Endothelial cell of umbilical vein (primary cell): ENCODE results near the gene MIB1. TPM values are rescaled to one million over a fixed set of nuclear protein-coding genes. Genes with fewer than 3 reads are reported as not detected.

Source experiments
- BruUV-seq: library from RNA; stranded (reverse); fragments of 400-500 nt; replicated peaks from 2 replicates; lab custom pipeline; 2021; lab: Mats Ljungman, UMichigan
- CTCF ChIA-PET: fragments of 300-600, 350-600 bp; sonication (Branson Sonifier 250); formaldehyde crosslinking; loops from one replicate; lab custom pipeline; 2021; ENCODE audit warnings: antibody characterized with exemption, inconsistent platforms; lab: Charles Lee
- POLR2A ChIA-PET: fragments of 300-600, 350-600 bp; sonication (Branson Sonifier 250); formaldehyde crosslinking; loops from one replicate; lab custom pipeline; 2021; ENCODE audit warnings: antibody characterized with exemption, inconsistent platforms; lab: Charles Lee
- DNase-seq: peaks from one replicate; pipeline ENCODE4 v3.0.0-alpha.2; 2011; ENCODE audit warnings: low read depth, low spot score
- FAIRE-seq: peaks from 2 replicates; lab custom pipeline; 2011; peaks lifted over from hg19 to GRCh38; lab: Jason Lieb, UNC
- H2AFZ ChIP-seq: 2 replicates; pipeline ENCODE4 v1.6.0; 2012; ENCODE audit warnings: low read depth, low read length, control low read depth, inconsistent platforms
- H3K27ac ChIP-seq: 2 replicates; pipeline ENCODE4 v1.5.1; 2011; ENCODE audit warnings: low read depth, mild to moderate bottlenecking, control low read depth, low read length, moderate library complexity; ENCODE audit not compliant: insufficient read depth
- H3K27me3 ChIP-seq, 2 experiments: 2 replicates each; pipeline versions ENCODE4 v1.6.0 to v1.6.1; 2011; ENCODE audit warnings: low read length in 2 of 2, mixed read lengths in 1 of 2; ENCODE audit not compliant: control insufficient read depth in 2 of 2, insufficient read depth in 2 of 2
- H3K36me3 ChIP-seq, 2 experiments: 2 replicates in 1 of 2; 3 replicates in 1 of 2; pipeline ENCODE4 v1.5.1; 2011; ENCODE audit warnings: low read length in 2 of 2, mild to moderate bottlenecking in 1 of 2, moderate library complexity in 1 of 2; ENCODE audit not compliant: control insufficient read depth in 2 of 2, insufficient read depth in 2 of 2; ENCODE audit errors: extremely low read depth in 1 of 2
- H3K4me1 ChIP-seq: 3 replicates; pipeline ENCODE4 v1.5.1; 2011; ENCODE audit warnings: mild to moderate bottlenecking, low read length; ENCODE audit not compliant: control insufficient read depth, insufficient read depth; ENCODE audit errors: extremely low read depth
- H3K4me2 ChIP-seq: 2 replicates; pipeline ENCODE4 v1.6.1; 2011; ENCODE audit warnings: low read length, control low read depth, mixed read lengths; ENCODE audit not compliant: insufficient read depth
- H3K4me3 ChIP-seq, 3 experiments: fragments of 200-600 bp in 1 of 3; sonication (generic), shearing (Covaris generic) in 1 of 3; replicated peaks in 1 of 3; 2 replicates each; pipeline ENCODE4 v1.5.1; 2011 to 2016; ENCODE audit warnings: control low read depth in 3 of 3, low read length in 3 of 3, mild to moderate bottlenecking in 2 of 3, inconsistent platforms in 1 of 3, low read depth in 1 of 3, moderate library complexity in 1 of 3; ENCODE audit not compliant: insufficient read depth in 1 of 3
- H3K79me2 ChIP-seq: 2 replicates; pipeline ENCODE4 v1.6.0; 2012; ENCODE audit warnings: low read length, inconsistent platforms; ENCODE audit not compliant: control insufficient read depth, insufficient read depth
- H3K9ac ChIP-seq: replicated peaks from 2 replicates; pipeline ENCODE3; 2011; ENCODE audit warnings: low read length, control low read depth; ENCODE audit not compliant: insufficient read depth; ENCODE audit errors: extremely low read depth
- H3K9me1 ChIP-seq: replicated peaks from 3 replicates; pipeline ENCODE4 v1.6.0; 2011; ENCODE audit warnings: mild to moderate bottlenecking, low read length; ENCODE audit not compliant: control insufficient read depth, insufficient read depth; ENCODE audit errors: extremely low read depth
- H3K9me3 ChIP-seq: replicated peaks from 2 replicates; pipeline ENCODE4 v1.5.1; 2012; ENCODE audit warnings: low read length, inconsistent platforms; ENCODE audit not compliant: control insufficient read depth, insufficient read depth
- H4K20me1 ChIP-seq: replicated peaks from 2 replicates; pipeline ENCODE3; 2011; ENCODE audit warnings: mild to moderate bottlenecking, low read length; ENCODE audit not compliant: control insufficient read depth, insufficient read depth; ENCODE audit errors: extremely low read depth
- CTCF ChIP-seq, 2 donors: IDR thresholded peaks; 1 replicate in 1 of 2; 2 replicates in 1 of 2; pipeline ENCODE4 v1.5.1; 2011; ENCODE audit warnings: low read length in 2 of 2, mild to moderate bottlenecking in 2 of 2, moderate library complexity in 2 of 2, control low read depth in 1 of 2, inconsistent platforms in 1 of 2, low read depth in 1 of 2; ENCODE audit not compliant: insufficient read depth in 1 of 2; ENCODE audit errors: extremely low read depth in 1 of 2
- EZH2 ChIP-seq: IDR thresholded peaks from 2 replicates; pipeline ENCODE4 v1.6.1; 2012; ENCODE audit warnings: borderline replicate concordance, low read depth, mild to moderate bottlenecking, moderate library complexity, low read length, inconsistent platforms; ENCODE audit not compliant: severe bottlenecking
- FOS ChIP-seq: IDR thresholded peaks from 2 replicates; pipeline ENCODE4 v1.6.1; 2011; ENCODE audit warnings: mild to moderate bottlenecking, low read length, moderate library complexity, borderline replicate concordance; ENCODE audit not compliant: insufficient read depth
- GATA2 ChIP-seq: IDR thresholded peaks from 2 replicates; pipeline ENCODE4 v1.7.0; 2011; ENCODE audit warnings: low read depth, mild to moderate bottlenecking, moderate library complexity, mixed read lengths, low read length; ENCODE audit not compliant: insufficient read length, insufficient read depth
- JUN ChIP-seq: IDR thresholded peaks from 2 replicates; pipeline ENCODE4 v1.6.1; 2011; ENCODE audit warnings: borderline replicate concordance, low read depth; ENCODE audit not compliant: insufficient read length, insufficient read depth
- MAX ChIP-seq: IDR thresholded peaks from 2 replicates; pipeline ENCODE4 v1.6.1; 2011; ENCODE audit not compliant: insufficient read depth, insufficient read length
- MYC ChIP-seq: IDR thresholded peaks from one replicate; pipeline ENCODE4 v1.6.1; 2011; ENCODE audit warnings: mild to moderate bottlenecking, low read depth, low read length
- POLR2A ChIP-seq: IDR thresholded peaks from 2 replicates; pipeline ENCODE4 v1.6.1; 2012; ENCODE audit warnings: low read depth, mild to moderate bottlenecking, control low read depth, low read length
- POLR2AphosphoS5 ChIP-seq: IDR thresholded peaks from 2 replicates; pipeline ENCODE4 v1.6.1; 2012; ENCODE audit warnings: low read depth, mild to moderate bottlenecking, control low read depth, low read length, moderate library complexity; ENCODE audit not compliant: insufficient read depth
- dilution Hi-C: fragments of 300-500 bp; cut with MboI; formaldehyde crosslinking; loops from one replicate; pipeline ENCODE4 v1.15.0; 2019; ENCODE audit warnings: low sequenced_read_pairs; ENCODE audit not compliant: extremely low pct_ligation_motif_present
- intact Hi-C: fragments of 100-400 bp; cut with micrococcal nuclease; formaldehyde crosslinking; loops from one replicate; pipeline ENCODE4 v1.10.0; 2022
- polyA plus RNA-seq, 4 experiments: library from polyadenylated mRNA; depleted of rRNA in 3 of 4; stranded (reverse) in 3 of 4; unstranded in 1 of 4; fragments of >200 nt; gene quantifications; 2 replicates each; pipeline versions ENCODE4 v1.2.1 to v1.2.3, GENCODE V29; 2011 to 2012; ENCODE audit warnings: missing spikeins in 1 of 4
- total RNA-seq: library from RNA; stranded (reverse); gene quantifications from 2 replicates; pipeline ENCODE4 v1.2.3, GENCODE V29; 2021

Gene MIB1
- total and polyA plus RNA-seq, 2 donors (not counting 3 experiments of a cell fraction or from before 2014, with no cell fraction given): 6.3 to 37.5 TPM

- TF ChIP-seq EZH2 (no peak), MYC (no peak), MAX (no peak)
- no peak overlapping the region for H3K4me2 ChIP-seq
- no peak overlapping the region for H3K9ac ChIP-seq
- FAIRE-seq (no peak), DNase-seq (no peak)
- no TSS peak for BruUV-seq
- CTCF ChIA-PET: interaction anchor here (0.6 to 1.4 kb wide), 5 partner anchors 12 to 159 kb away, joined by 3 read pairs; partner anchors contain the start of gene ESCO1
- dilution Hi-C loops (no loop called here), intact Hi-C loops (no loop called here)
- no peak overlapping the region for H2AFZ ChIP-seq
- no peak overlapping the region for H3K27ac ChIP-seq
- no peaks in the 10 kb centered on the region for H3K36me3 ChIP-seq
- peaks cover 5% of the 10 kb centered on the region for H3K9me1 ChIP-seq
- peaks cover 3% of the 10 kb centered on the region for H4K20me1 ChIP-seq
- POLR2A ChIA-PET: no interaction called here
- no peaks in the 10 kb centered on the region for H3K27me3 ChIP-seq
- no peaks in the 10 kb centered on the region for H3K9me3 ChIP-seq
- H3K79me2 ChIP-seq: peaks cover 55% of the 10 kb centered on the region
- no peak overlapping the region for H3K4me3 ChIP-seq
- peaks cover 17% of the 10 kb centered on the region for H3K4me1 ChIP-seq
These were observed 19.2 kb downstream of the MIB1 start for GRCh38 chr18:21759836-21760235.

- H3K4me3 ChIP-seq: no peak overlapping the region
- intact Hi-C loops: no loop called here
- FAIRE-seq (no peak), DNase-seq (no peak)
- H3K9me1 ChIP-seq: peaks cover 5% of the 10 kb centered on the region
- H3K36me3 ChIP-seq: no peaks in the 10 kb centered on the region
- ChIA-PET CTCF (interaction anchor here (0.6 to 1.4 kb wide), 5 partner anchors 12 to 159 kb away, joined by 3 read pairs; partner anchors contain the start of gene ESCO1), POLR2A (no interaction called here)
- peaks cover 18% of the 10 kb centered on the region for H3K4me1 ChIP-seq
- peaks cover 3% of the 10 kb centered on the region for H4K20me1 ChIP-seq
- H3K27me3 ChIP-seq: no peaks in the 10 kb centered on the region
- no peak overlapping the region for H3K27ac ChIP-seq
- TF ChIP-seq GATA2 (no peak), JUN (no peak), FOS (no peak), MAX (no peak), POLR2A (no peak), POLR2AphosphoS5 (no peak), MYC (no peak), EZH2 (no peak), CTCF (IDR thresholded peaks at IDR 0.05; ENCODE audit: extremely low read depth in 1 of 2, insufficient read depth in 1 of 2, low read depth in 1 of 2, low read length in 2 of 2) (no peak)
- dilution Hi-C loops: no loop called here
- BruUV-seq: no TSS peak
- peaks cover 57% of the 10 kb centered on the region for H3K79me2 ChIP-seq
- no peak overlapping the region for H2AFZ ChIP-seq
- no peak overlapping the region for H3K9ac ChIP-seq
- H3K9me3 ChIP-seq: no peaks in the 10 kb centered on the region
- H3K4me2 ChIP-seq: no peak overlapping the region
These were observed 19.7 kb downstream of the MIB1 start for GRCh38 chr18:21760321-21760720.
